ENCODE data around the gene DNAJC11.

The DNAJC11 gene

GRCh38 chr1:6631058-6631457 is 70.6 kb downstream of the DNAJC11 start:
- TF ChIP-seq OSR1 (CRISPR knock-in tag; IDR thresholded peaks at IDR 0.05) (no peak), ZNF70 (CRISPR knock-in tag; IDR thresholded peaks at IDR 0.05) (no peak), ESRRG (CRISPR knock-in tag; IDR thresholded peaks at IDR 0.05) (no peak), SNAI2 (CRISPR knock-in tag; IDR thresholded peaks at IDR 0.05) (no peak), PATZ1 (CRISPR knock-in tag; IDR thresholded peaks at IDR 0.05; ENCODE audit: borderline replicate concordance) (no peak), ZNF565 (CRISPR knock-in tag; conservative IDR thresholded peaks at IDR 0.05; ENCODE audit: low read depth) (no peak), ZFP3 (CRISPR knock-in tag; IDR thresholded peaks at IDR 0.05) (no peak), BACH2 (CRISPR knock-in tag; IDR thresholded peaks at IDR 0.05; ENCODE audit: borderline replicate concordance) (no peak), TOX (CRISPR knock-in tag; IDR thresholded peaks at IDR 0.05; ENCODE audit: borderline replicate concordance) (no peak), ZC3H10 (CRISPR knock-in tag; IDR thresholded peaks at IDR 0.05) (no peak), ISL1 (CRISPR knock-in tag; IDR thresholded peaks at IDR 0.05) (no peak), CREB5 (CRISPR knock-in tag; IDR thresholded peaks at IDR 0.05; ENCODE audit: low read depth) (no peak), PPARA (CRISPR knock-in tag; IDR thresholded peaks at IDR 0.05; ENCODE audit: borderline replicate concordance) (no peak), ARNTL (CRISPR knock-in tag; IDR thresholded peaks at IDR 0.05; ENCODE audit: borderline replicate concordance, low read depth) (no peak), ZFP30 (CRISPR knock-in tag; IDR thresholded peaks at IDR 0.05) (no peak), CSDC2 (CRISPR knock-in tag; IDR thresholded peaks at IDR 0.05) (no peak), RARB (CRISPR knock-in tag; IDR thresholded peaks at IDR 0.05) (no peak), TCF4 (CRISPR knock-in tag; IDR thresholded peaks at IDR 0.05; ENCODE audit: borderline replicate concordance) (no peak)
- TF ChIP-seq, protein P1, sequence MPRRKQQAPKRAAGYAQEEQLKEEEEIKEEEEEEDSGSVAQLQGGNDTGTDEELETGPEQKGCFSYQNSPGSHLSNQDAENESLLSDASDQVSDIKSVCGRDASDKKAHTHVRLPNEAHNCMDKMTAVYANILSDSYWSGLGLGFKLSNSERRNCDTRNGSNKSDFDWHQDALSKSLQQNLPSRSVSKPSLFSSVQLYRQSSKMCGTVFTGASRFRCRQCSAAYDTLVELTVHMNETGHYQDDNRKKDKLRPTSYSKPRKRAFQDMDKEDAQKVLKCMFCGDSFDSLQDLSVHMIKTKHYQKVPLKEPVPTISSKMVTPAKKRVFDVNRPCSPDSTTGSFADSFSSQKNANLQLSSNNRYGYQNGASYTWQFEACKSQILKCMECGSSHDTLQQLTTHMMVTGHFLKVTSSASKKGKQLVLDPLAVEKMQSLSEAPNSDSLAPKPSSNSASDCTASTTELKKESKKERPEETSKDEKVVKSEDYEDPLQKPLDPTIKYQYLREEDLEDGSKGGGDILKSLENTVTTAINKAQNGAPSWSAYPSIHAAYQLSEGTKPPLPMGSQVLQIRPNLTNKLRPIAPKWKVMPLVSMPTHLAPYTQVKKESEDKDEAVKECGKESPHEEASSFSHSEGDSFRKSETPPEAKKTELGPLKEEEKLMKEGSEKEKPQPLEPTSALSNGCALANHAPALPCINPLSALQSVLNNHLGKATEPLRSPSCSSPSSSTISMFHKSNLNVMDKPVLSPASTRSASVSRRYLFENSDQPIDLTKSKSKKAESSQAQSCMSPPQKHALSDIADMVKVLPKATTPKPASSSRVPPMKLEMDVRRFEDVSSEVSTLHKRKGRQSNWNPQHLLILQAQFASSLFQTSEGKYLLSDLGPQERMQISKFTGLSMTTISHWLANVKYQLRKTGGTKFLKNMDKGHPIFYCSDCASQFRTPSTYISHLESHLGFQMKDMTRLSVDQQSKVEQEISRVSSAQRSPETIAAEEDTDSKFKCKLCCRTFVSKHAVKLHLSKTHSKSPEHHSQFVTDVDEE (CRISPR knock-in tag; IDR thresholded peaks at IDR 0.05): no peak
- no peak for ATAC-seq

DNA sequence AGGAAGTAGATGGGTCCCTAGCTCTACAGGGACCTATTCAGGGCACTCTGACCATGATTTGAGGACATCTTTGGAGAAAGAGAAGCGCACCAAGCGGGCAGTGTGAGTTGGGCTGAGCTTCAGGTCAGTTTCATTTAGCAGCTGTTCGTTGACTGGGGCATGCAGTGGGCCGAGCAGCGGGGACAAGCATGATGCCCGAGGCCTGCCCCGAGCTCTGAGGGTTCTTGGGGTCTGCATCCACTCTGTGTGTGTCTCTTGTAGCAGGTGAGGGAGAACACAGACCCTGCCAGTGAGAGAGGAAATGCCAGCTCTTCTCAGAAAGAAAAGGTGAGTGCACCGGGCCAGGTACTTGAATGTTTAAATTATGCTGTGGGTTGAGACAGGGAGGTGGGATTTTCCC is 71.6 kb downstream of the DNAJC11 start:
- TF ChIP-seq TOX (CRISPR knock-in tag; IDR thresholded peaks at IDR 0.05; ENCODE audit: borderline replicate concordance): no peak
- no peak for TF ChIP-seq ZNF70 (CRISPR knock-in tag; IDR thresholded peaks at IDR 0.05)
- TF ChIP-seq OSR1 (CRISPR knock-in tag; IDR thresholded peaks at IDR 0.05): no peak
- no peak for TF ChIP-seq ZNF8 (CRISPR knock-in tag; IDR thresholded peaks at IDR 0.05)
- no peak for TF ChIP-seq POU6F1 (CRISPR knock-in tag; IDR thresholded peaks at IDR 0.05; ENCODE audit: borderline replicate concordance, low read depth)
- no peak for TF ChIP-seq ZC3H10 (CRISPR knock-in tag; IDR thresholded peaks at IDR 0.05)
- TF ChIP-seq PPARA (CRISPR knock-in tag; IDR thresholded peaks at IDR 0.05; ENCODE audit: borderline replicate concordance): no peak
- TF ChIP-seq, protein P2, sequence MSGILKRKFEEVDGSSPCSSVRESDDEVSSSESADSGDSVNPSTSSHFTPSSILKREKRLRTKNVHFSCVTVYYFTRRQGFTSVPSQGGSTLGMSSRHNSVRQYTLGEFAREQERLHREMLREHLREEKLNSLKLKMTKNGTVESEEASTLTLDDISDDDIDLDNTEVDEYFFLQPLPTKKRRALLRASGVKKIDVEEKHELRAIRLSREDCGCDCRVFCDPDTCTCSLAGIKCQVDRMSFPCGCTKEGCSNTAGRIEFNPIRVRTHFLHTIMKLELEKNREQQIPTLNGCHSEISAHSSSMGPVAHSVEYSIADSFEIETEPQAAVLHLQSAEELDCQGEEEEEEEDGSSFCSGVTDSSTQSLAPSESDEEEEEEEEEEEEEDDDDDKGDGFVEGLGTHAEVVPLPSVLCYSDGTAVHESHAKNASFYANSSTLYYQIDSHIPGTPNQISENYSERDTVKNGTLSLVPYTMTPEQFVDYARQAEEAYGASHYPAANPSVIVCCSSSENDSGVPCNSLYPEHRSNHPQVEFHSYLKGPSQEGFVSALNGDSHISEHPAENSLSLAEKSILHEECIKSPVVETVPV (CRISPR knock-in tag; IDR thresholded peaks at IDR 0.05): no peak
- TF ChIP-seq, protein P1 (CRISPR knock-in tag; IDR thresholded peaks at IDR 0.05): no peak
- no peak for TF ChIP-seq CSDC2 (CRISPR knock-in tag; IDR thresholded peaks at IDR 0.05)
- no peak for TF ChIP-seq SNAI2 (CRISPR knock-in tag; IDR thresholded peaks at IDR 0.05)
- no peak for TF ChIP-seq BACH2 (CRISPR knock-in tag; IDR thresholded peaks at IDR 0.05; ENCODE audit: borderline replicate concordance)
- no peak for TF ChIP-seq ZFP3 (CRISPR knock-in tag; IDR thresholded peaks at IDR 0.05)
- no peak for TF ChIP-seq ARNTL (CRISPR knock-in tag; IDR thresholded peaks at IDR 0.05; ENCODE audit: borderline replicate concordance, low read depth)
- TF ChIP-seq PATZ1 (CRISPR knock-in tag; IDR thresholded peaks at IDR 0.05; ENCODE audit: borderline replicate concordance): no peak
- no peak for TF ChIP-seq GLIS3 (CRISPR knock-in tag; IDR thresholded peaks at IDR 0.05)
- no peak for TF ChIP-seq RARB (CRISPR knock-in tag; IDR thresholded peaks at IDR 0.05)
- no peak for TF ChIP-seq TCF4 (CRISPR knock-in tag; IDR thresholded peaks at IDR 0.05; ENCODE audit: borderline replicate concordance)

More for the DNA sequence above, 71.6 kb downstream of the DNAJC11 start:
- no peak for ATAC-seq
